K562 (cell line): Measurements from ENCODE around the gene GAA. TPM values are rescaled to one million over a fixed set of nuclear protein-coding genes. Genes with fewer than 3 reads are reported as not detected.

Experiments used
- DDX20 ChIP-seq: fragments of 450-650 bp; IDR thresholded peaks from 2 replicates; pipeline ENCODE4 v1.6.1; 2016; ENCODE audit warnings: missing genetic modification characterization, low read depth, mild to moderate bottlenecking, missing compliant biosample characterization, moderate library complexity
- ELF2 ChIP-seq: fragments of 250-450 bp; sonication (Bioruptor Pico); IDR thresholded peaks from 2 replicates; pipeline ENCODE4 v1.5.0; 2021; ENCODE audit warnings: mild to moderate bottlenecking
- MYC ChIP-seq, 2 experiments: fragments of 250-450 bp in 1 of 2; sonication (Bioruptor Pico) in 1 of 2; IDR thresholded peaks; 2 replicates each; pipeline versions ENCODE4 v1.5.1 to v1.6.1; 2012 to 2021; ENCODE audit warnings: low read depth in 2 of 2, borderline replicate concordance in 1 of 2, improper control_type of control experiment in 1 of 2, low read length in 1 of 2, mild to moderate bottlenecking in 1 of 2, moderate library complexity in 1 of 2
- NRF1 ChIP-seq, 2 experiments: fragments of 450-650 bp; IDR thresholded peaks in 1 of 2; conservative IDR thresholded peaks in 1 of 2; 2 replicates each; pipeline ENCODE4 v1.6.1; 2014; ENCODE audit warnings: mild to moderate bottlenecking in 2 of 2
- OTX1 ChIP-seq: fragments of 450-650 bp; formaldehyde crosslinking; IDR thresholded peaks from 2 replicates; pipeline ENCODE4 v1.4.0; 2022; ENCODE audit warnings: mild to moderate bottlenecking
- PHF20 ChIP-seq: fragments of 450-650 bp; IDR thresholded peaks from 2 replicates; pipeline ENCODE4 v1.6.1; 2018; ENCODE audit not compliant: partially characterized antibody
- PHTF2 ChIP-seq: fragments of 250-450 bp; sonication (Bioruptor Pico); IDR thresholded peaks from 2 replicates; pipeline ENCODE4 v1.5.0; 2021; ENCODE audit warnings: mild to moderate bottlenecking
- POLR2AphosphoS5 ChIP-seq: IDR thresholded peaks from 2 replicates; pipeline ENCODE4 v1.6.1; 2011; ENCODE audit warnings: mild to moderate bottlenecking, low read depth, low read length, moderate library complexity; ENCODE audit not compliant: control insufficient read depth, insufficient read depth
- SMARCE1 ChIP-seq: fragments of 450-650 bp; IDR thresholded peaks from 2 replicates; pipeline ENCODE4 v1.7.1; 2016; ENCODE audit warnings: mild to moderate bottlenecking
- ZNF263 ChIP-seq: sonication (generic); formaldehyde crosslinking; IDR thresholded peaks from 2 replicates; pipeline ENCODE4 v1.8.0; 2022; ENCODE audit warnings: mild to moderate bottlenecking, missing genetic modification reagents, borderline replicate concordance
- ZNF311 ChIP-seq: fragments of 250-450 bp; sonication (Bioruptor Pico); IDR thresholded peaks from 2 replicates; pipeline ENCODE4 v1.4.0; 2020; ENCODE audit warnings: mild to moderate bottlenecking, moderate library complexity
- ZNF507 ChIP-seq: conservative IDR thresholded peaks from 2 replicates; pipeline ENCODE4 v1.6.1; 2017; ENCODE audit warnings: missing genetic modification characterization, missing compliant biosample characterization
- ZNF584 ChIP-seq: fragments of 200-800 bp; sonication (Bioruptor generic); IDR thresholded peaks from 2 replicates; pipeline ENCODE4 v1.6.1; 2016; ENCODE audit warnings: low read depth, mild to moderate bottlenecking, missing genetic modification characterization, missing compliant biosample characterization
- polyA plus RNA-seq, 8 experiments: library from polyadenylated mRNA; depleted of rRNA in 4 of 8; stranded (reverse) in 5 of 8; unstranded in 3 of 8; fragments of >200 nt; fragmentation: Nextera tagmentation in 2 of 8; fragmentation: Illumina TruSeq in 1 of 8; extraction: Ambion mirVana in 2 of 8; extraction: Trizol in 1 of 8; gene quantifications; 2 replicates each; pipeline versions ENCODE4 v1.2.1 to v1.2.3, GENCODE V29; 2011 to 2014; ENCODE audit warnings: inconsistent platforms in 1 of 8, missing spikeins in 1 of 8
- total RNA-seq, 7 experiments: library from RNA; depleted of rRNA in 6 of 7; stranded (reverse); fragments of >200 nt in 6 of 7; fragmentation: Illumina TruSeq in 2 of 7; extraction: Trizol in 2 of 7; gene quantifications; 2 replicates each; pipeline versions ENCODE4 v1.2.1 to v1.2.3, GENCODE V29; 2011 to 2021; ENCODE audit warnings: low replicate concordance in 1 of 7
- TF ChIP-seq, protein P1 (sequence below), 2 experiments: fragments of 450-650 bp; IDR thresholded peaks; 2 replicates each; pipeline ENCODE4 v1.6.1; 2016; ENCODE audit warnings: mild to moderate bottlenecking in 2 of 2, borderline replicate concordance in 1 of 2, low read depth in 1 of 2, moderate library complexity in 1 of 2
- TF ChIP-seq, protein P2 (sequence below): fragments of 450-650 bp; IDR thresholded peaks from 2 replicates; pipeline ENCODE4 v1.6.1; 2016
- TF ChIP-seq, protein P3 (sequence below): sonication (generic); formaldehyde crosslinking; IDR thresholded peaks from 2 replicates; pipeline ENCODE4 v1.8.0; 2023; ENCODE audit warnings: mild to moderate bottlenecking, missing genetic modification reagents

The GAA gene
- total and polyA plus RNA-seq, 9 of the 15 experiments (the other 6 are each of a cell fraction or from before 2014, with no cell fraction given) = 0.15 to 6.4 (median 1.7) TPM

DNA sequence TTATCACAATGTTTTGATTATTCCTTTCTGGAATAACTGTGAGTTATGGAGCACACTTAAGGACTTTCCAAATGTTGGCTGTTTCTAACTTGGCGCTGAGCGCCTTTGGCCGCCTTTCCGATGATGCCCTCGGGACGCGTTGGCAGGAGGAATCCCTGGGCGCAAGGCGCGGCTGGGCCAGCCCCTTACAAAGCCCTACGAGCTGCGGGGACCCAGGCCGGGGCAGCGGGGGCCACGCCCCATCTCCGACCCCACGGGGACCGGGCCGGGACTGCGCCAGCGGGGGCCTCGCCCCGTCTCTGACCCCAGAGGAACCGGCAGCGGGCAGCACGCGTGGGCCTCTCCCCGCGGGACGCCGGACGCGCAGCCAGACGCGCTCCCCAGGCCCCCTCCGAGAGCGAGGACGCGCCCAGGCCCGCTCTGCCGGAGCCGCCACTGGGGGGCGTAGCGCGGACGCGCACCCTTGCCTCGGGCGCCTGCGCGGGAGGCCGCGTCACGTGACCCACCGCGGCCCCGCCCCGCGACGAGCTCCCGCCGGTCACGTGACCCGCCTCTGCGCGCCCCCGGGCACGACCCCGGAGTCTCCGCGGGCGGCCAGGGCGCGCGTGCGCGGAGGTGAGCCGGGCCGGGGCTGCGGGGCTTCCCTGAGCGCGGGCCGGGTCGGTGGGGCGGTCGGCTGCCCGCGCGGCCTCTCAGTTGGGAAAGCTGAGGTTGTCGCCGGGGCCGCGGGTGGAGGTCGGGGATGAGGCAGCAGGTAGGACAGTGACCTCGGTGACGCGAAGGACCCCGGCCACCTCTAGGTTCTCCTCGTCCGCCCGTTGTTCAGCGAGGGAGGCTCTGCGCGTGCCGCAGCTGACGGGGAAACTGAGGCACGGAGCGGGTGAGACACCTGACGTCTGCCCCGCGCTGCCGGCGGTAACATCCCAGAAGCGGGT lies at the start of gene GAA (continued):
- TF ChIP-seq, protein P1, sequence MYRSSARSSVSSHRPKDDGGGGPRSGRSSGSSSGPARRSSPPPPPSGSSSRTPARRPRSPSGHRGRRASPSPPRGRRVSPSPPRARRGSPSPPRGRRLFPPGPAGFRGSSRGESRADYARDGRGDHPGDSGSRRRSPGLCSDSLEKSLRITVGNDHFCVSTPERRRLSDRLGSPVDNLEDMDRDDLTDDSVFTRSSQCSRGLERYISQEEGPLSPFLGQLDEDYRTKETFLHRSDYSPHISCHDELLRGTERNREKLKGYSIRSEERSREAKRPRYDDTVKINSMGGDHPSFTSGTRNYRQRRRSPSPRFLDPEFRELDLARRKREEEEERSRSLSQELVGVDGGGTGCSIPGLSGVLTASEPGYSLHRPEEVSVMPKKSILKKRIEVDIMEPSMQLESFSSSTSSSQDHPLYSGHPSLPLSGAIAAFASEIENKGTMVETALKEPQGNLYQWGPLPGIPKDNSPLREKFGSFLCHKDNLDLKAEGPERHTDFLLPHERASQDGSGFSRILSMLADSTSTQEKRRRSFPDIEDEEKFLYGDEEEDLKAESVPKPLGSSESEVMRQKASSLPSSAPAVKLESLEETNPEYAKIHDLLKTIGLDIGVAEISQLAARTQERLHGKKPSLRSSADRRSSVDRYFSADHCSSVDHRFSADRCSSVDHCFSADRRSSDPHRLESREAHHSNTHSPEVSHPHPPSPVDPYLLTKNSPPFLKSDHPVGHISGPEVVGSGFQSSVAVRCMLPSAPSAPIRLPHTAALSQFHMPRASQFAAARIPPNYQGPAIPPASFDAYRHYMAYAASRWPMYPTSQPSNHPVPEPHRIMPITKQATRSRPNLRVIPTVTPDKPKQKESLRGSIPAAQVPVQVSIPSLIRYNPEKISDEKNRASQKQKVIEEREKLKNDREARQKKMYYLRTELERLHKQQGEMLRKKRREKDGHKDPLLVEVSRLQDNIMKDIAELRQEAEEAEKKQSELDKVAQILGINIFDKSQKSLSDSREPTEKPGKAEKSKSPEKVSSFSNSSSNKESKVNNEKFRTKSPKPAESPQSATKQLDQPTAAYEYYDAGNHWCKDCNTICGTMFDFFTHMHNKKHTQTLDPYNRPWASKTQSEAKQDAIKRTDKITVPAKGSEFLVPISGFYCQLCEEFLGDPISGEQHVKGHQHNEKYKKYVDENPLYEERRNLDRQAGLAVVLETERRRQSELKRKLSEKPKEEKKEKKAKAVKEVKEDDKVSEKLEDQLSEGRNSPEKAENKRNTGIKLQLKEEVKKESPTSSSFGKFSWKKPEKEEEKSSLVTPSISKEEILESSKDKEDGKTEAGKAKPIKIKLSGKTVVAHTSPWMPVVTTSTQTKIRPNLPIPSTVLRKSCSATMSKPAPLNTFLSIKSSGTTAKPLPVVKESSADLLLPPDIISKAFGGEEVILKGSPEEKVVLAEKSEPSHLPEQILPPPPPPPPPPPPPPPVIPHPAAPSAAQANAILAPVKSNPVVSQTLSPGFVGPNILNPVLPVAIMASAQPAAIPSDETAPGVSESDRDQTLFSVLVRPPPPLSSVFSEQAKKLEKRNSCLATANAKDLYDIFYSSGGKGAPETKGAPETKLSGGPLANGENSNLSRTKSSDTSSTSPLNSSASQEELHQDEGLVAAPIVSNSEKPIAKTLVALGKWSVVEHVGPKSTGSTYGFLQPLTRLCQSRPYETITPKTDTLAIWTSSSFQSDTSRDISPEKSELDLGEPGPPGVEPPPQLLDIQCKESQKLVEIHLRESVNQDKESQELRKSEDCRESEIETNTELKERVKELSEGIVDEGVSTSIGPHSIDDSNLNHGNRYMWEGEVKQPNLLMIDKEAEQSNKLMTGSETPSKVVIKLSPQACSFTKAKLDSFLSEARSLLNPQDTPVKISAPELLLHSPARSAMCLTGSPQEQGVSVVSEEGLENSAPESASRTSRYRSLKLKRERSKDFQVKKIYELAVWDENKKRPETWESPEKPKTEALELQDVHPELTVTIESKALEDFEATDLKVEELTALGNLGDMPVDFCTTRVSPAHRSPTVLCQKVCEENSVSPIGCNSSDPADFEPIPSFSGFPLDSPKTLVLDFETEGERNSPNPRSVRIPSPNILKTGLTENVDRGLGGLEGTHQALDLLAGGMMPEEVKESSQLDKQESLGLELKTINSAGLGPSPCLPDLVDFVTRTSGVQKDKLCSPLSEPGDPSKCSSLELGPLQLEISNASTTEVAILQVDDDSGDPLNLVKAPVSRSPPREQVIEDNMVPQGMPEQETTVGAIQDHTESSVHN (IDR thresholded peaks at IDR 0.05; ENCODE audit: borderline replicate concordance in 1 of 2, low read depth in 1 of 2) = no peak
- TF ChIP-seq POLR2AphosphoS5 = no peak
- TF ChIP-seq, protein P2, sequence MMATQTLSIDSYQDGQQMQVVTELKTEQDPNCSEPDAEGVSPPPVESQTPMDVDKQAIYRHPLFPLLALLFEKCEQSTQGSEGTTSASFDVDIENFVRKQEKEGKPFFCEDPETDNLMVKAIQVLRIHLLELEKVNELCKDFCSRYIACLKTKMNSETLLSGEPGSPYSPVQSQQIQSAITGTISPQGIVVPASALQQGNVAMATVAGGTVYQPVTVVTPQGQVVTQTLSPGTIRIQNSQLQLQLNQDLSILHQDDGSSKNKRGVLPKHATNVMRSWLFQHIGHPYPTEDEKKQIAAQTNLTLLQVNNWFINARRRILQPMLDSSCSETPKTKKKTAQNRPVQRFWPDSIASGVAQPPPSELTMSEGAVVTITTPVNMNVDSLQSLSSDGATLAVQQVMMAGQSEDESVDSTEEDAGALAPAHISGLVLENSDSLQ = no peak
- TF ChIP-seq ZNF584 (CRISPR knock-in tag) = no peak
- peak in 1 of 2 experiments; percentile 90; a peak in 3 of 4 replicates for TF ChIP-seq NRF1 (conservative IDR thresholded peaks at IDR 0.05 in 1 of 2, IDR thresholded peaks at IDR 0.05 in 1 of 2)
- no peak for TF ChIP-seq SMARCE1
- TF ChIP-seq PHF20 = peak; percentile 48
- TF ChIP-seq PHTF2 (CRISPR knock-in tag) = no peak
- TF ChIP-seq ZNF507 = no peak
- TF ChIP-seq, protein P3, sequence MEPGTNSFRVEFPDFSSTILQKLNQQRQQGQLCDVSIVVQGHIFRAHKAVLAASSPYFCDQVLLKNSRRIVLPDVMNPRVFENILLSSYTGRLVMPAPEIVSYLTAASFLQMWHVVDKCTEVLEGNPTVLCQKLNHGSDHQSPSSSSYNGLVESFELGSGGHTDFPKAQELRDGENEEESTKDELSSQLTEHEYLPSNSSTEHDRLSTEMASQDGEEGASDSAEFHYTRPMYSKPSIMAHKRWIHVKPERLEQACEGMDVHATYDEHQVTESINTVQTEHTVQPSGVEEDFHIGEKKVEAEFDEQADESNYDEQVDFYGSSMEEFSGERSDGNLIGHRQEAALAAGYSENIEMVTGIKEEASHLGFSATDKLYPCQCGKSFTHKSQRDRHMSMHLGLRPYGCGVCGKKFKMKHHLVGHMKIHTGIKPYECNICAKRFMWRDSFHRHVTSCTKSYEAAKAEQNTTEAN (CRISPR knock-in tag) = 0 out of 2 replicates have a peak, but pooled peaks have one; percentile 36
- TF ChIP-seq ELF2 (CRISPR knock-in tag) = 0 out of 2 replicates have a peak, but pooled peaks have one; percentile 31
- peak; percentile 76; the same call in 1 of the 2 replicates for TF ChIP-seq ZNF263 (CRISPR knock-in tag)
- peak; percentile 41; the same call in 1 of the 2 replicates for TF ChIP-seq MYC (IDR thresholded peaks at IDR 0.05; ENCODE audit: low read depth, low read length)
- no peak for TF ChIP-seq MYC (CRISPR knock-in tag; IDR thresholded peaks at IDR 0.05; ENCODE audit: borderline replicate concordance, low read depth)
- no peak for TF ChIP-seq DDX20 (tag)
- TF ChIP-seq ZNF311 (CRISPR knock-in tag) = no peak
- TF ChIP-seq OTX1 (CRISPR knock-in tag) = no peak
